HG03025 (cell line): ENCODE measurements around the gene NAALADL1.
A peak's percentile ranks its signal among the peaks of the same experiment; 100 is the strongest.

Source experiments
- ATAC-seq: cut with Tn5 transposase; IDR thresholded peaks from one replicate; pipeline ENCODE4 v1.9.1; 2021; ENCODE audit warnings: mild to moderate bottlenecking, moderate library complexity; ENCODE audit not compliant: unreplicated experiment, low FRiP score

The NAALADL1 gene

GRCh38 chr11:65083134-65083833, 24.9 kb upstream of the NAALADL1 start:
- peak; percentile 32 for ATAC-seq

GRCh38 chr11:65078786-65079342, 20.5 kb upstream of the NAALADL1 start:
- ATAC-seq, result no peak

GRCh38 chr11:65078151-65078550, 19.8 kb upstream of the NAALADL1 start:
- ATAC-seq, result no peak

- ATAC-seq, result no peak
Measured at GRCh38 chr11:65077451-65077850, 19.1 kb upstream of the NAALADL1 start.

GRCh38 chr11:65072631-65072966, 14.2 kb upstream of the NAALADL1 start:
- no peak for ATAC-seq

GRCh38 chr11:65071907-65072630, 13.7 kb upstream of the NAALADL1 start:
- ATAC-seq, result no peak

GRCh38 chr11:65069217-65069616, 10.9 kb upstream of the NAALADL1 start:
- ATAC-seq, result no peak

- ATAC-seq, result no peak
Measured at GRCh38 chr11:65067446-65067845, 9.1 kb upstream of the NAALADL1 start.

- ATAC-seq, result no peak
Measured at GRCh38 chr11:65066805-65067291, 8.5 kb upstream of the NAALADL1 start.

GRCh38 chr11:65066315-65066714, 8.0 kb upstream of the NAALADL1 start:
- no peak for ATAC-seq

- ATAC-seq, result no peak
Measured at GRCh38 chr11:65065851-65066250, 7.5 kb upstream of the NAALADL1 start.

GRCh38 chr11:65064847-65065240, 6.5 kb upstream of the NAALADL1 start:
- no peak for ATAC-seq

- ATAC-seq, result no peak
Measured at GRCh38 chr11:65063532-65063931, 5.2 kb upstream of the NAALADL1 start.

GRCh38 chr11:65060913-65061408, 2.6 kb upstream of the NAALADL1 start:
- no peak for ATAC-seq

- no peak for ATAC-seq
Measured at GRCh38 chr11:65059959-65060824, 1.8 kb upstream of the NAALADL1 start.

GRCh38 chr11:65059523-65059922, 1.2 kb upstream of the NAALADL1 start:
- ATAC-seq, result no peak

GRCh38 chr11:65058012-65058411, 341 bp downstream of the NAALADL1 start:
- no peak for ATAC-seq

GRCh38 chr11:65057526-65057925, 827 bp downstream of the NAALADL1 start:
- no peak for ATAC-seq

- ATAC-seq, result no peak
Measured at GRCh38 chr11:65056999-65057398, 1.4 kb downstream of the NAALADL1 start.

GRCh38 chr11:65055538-65055937, 2.8 kb downstream of the NAALADL1 start:
- ATAC-seq, result no peak
